Measurements from ENCODE around the gene CGNL1.
A peak's percentile ranks its signal among the peaks of the same experiment; 100 is the strongest.

The CGNL1 gene

GRCh38 chr15:57328479-57328878 is 47.8 kb upstream of the CGNL1 start:
- peaks cover 6% of the 10 kb centered on the region for H3F3A ChIP-seq (ENCODE audit: low read depth)
- TF ChIP-seq CTCF (conservative IDR thresholded peaks at IDR 0.05; ENCODE audit: low read length) (no peak), EZH2phosphoT487 (IDR thresholded peaks at IDR 0.05; ENCODE audit: borderline replicate concordance) (no peak)
- no peak overlapping the region for H2AFZ ChIP-seq (ENCODE audit: low read length)
- no peaks in the 10 kb centered on the region for H4K20me1 ChIP-seq (ENCODE audit: insufficient read depth, low read length, poor library complexity, severe bottlenecking)
- no peak overlapping the region for H3K9ac ChIP-seq (ENCODE audit: low read depth, low read length, poor library complexity, severe bottlenecking)
- no peaks in the 10 kb centered on the region for H3K9me2 ChIP-seq (replicated peaks; ENCODE audit: low read depth, low read length)
- peaks cover 26% of the 10 kb centered on the region for H3K4me1 ChIP-seq (ENCODE audit: insufficient read depth, low read length, poor library complexity, severe bottlenecking)
- H3K4me3 ChIP-seq (ENCODE audit: low read length, poor library complexity, severe bottlenecking) = no peak overlapping the region
- no peaks in the 10 kb centered on the region for H3K36me3 ChIP-seq (ENCODE audit: insufficient read depth, low read length)
- H3K27me3 ChIP-seq (ENCODE audit: insufficient read depth, low read length, poor library complexity, severe bottlenecking) = no peaks in the 10 kb centered on the region
- H3K9me3 ChIP-seq (ENCODE audit: insufficient read depth, low read depth, low read length) = no peaks in the 10 kb centered on the region
- H3K79me2 ChIP-seq (ENCODE audit: insufficient read depth, low read length) = no peaks in the 10 kb centered on the region
- no peak overlapping the region for H3K4me2 ChIP-seq (ENCODE audit: low read depth, low read length, poor library complexity, severe bottlenecking)

- Histone ChIP-seq H4K20me1 (ENCODE audit: insufficient read depth, low read length, poor library complexity, severe bottlenecking) (no peaks in the 10 kb centered on the region), H2AFZ (ENCODE audit: low read length) (no peak overlapping the region), H3K9me3 (ENCODE audit: insufficient read depth, low read depth, low read length) (no peaks in the 10 kb centered on the region), H3K9me2 (replicated peaks; ENCODE audit: low read depth, low read length) (no peaks in the 10 kb centered on the region), H3K79me2 (ENCODE audit: insufficient read depth, low read length) (no peaks in the 10 kb centered on the region), H3K36me3 (ENCODE audit: insufficient read depth, low read length) (no peaks in the 10 kb centered on the region), H3K9ac (ENCODE audit: low read depth, low read length, poor library complexity, severe bottlenecking) (no peak overlapping the region), H3F3A (ENCODE audit: low read depth) (peaks cover 3% of the 10 kb centered on the region), H3K4me3 (ENCODE audit: low read length, poor library complexity, severe bottlenecking) (no peak overlapping the region), H3K27me3 (ENCODE audit: insufficient read depth, low read length, poor library complexity, severe bottlenecking) (no peaks in the 10 kb centered on the region), H3K4me1 (ENCODE audit: insufficient read depth, low read length, poor library complexity, severe bottlenecking) (peaks cover 22% of the 10 kb centered on the region), H3K4me2 (ENCODE audit: low read depth, low read length, poor library complexity, severe bottlenecking) (no peak overlapping the region)
- TF ChIP-seq EZH2phosphoT487 (IDR thresholded peaks at IDR 0.05; ENCODE audit: borderline replicate concordance) (no peak), CTCF (conservative IDR thresholded peaks at IDR 0.05; ENCODE audit: low read length) (no peak)
Measured at GRCh38 chr15:57328897-57329296, 47.4 kb upstream of the CGNL1 start.

DNA sequence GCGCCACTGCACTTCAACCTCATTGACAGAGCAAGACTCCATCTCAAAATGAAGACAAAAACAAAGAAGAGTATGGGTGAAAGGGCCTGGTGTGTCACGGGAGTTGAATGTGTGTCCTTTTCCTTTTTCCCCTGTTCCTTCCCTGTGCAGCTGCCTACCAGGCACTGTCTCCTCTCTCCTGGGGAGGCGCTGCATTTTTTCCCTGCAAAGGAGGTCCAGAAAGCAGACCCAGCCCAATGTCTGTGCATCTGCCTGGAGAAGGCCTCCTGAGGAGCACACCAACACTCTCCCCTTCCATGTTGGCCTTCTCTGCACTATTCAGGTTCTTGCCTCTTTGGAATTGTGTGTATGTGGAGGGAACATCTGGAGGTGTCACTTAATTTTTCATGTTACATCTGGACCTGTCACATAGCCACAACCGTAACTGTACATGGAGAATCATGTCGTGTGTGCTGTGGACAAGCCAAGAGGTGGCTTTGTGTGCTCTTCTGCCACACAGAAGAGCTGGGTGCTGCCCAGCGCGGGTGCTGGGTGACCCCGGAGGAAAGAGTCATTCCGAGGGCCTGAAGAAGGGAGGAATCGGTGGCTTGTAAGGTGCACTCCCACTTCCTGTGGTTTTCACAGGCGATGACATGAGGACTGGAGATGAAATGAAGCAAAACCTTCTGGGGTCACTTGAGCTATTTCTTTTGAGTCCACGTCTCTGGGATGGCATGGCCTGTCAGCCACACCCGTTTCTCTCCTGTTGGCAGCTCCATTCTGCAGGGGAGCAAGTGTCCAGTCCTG is 46.5 kb upstream of the CGNL1 start:
- Histone ChIP-seq H3K9ac (ENCODE audit: low read depth, low read length, poor library complexity, severe bottlenecking) (peak overlapping the region; percentile 33), H2AFZ (ENCODE audit: low read length) (peak overlapping the region; percentile 46), H4K20me1 (ENCODE audit: insufficient read depth, low read length, poor library complexity, severe bottlenecking) (no peaks in the 10 kb centered on the region)

More for the DNA sequence above, 46.5 kb upstream of the CGNL1 start:
- H3K36me3 ChIP-seq (ENCODE audit: insufficient read depth, low read length) = no peaks in the 10 kb centered on the region
- no peaks in the 10 kb centered on the region for H3K9me3 ChIP-seq (ENCODE audit: insufficient read depth, low read depth, low read length)
- no peaks in the 10 kb centered on the region for H3K27me3 ChIP-seq (ENCODE audit: insufficient read depth, low read length, poor library complexity, severe bottlenecking)
- peak overlapping the region; percentile 36 for H3K4me3 ChIP-seq (ENCODE audit: low read length, poor library complexity, severe bottlenecking)
- H3K4me2 ChIP-seq (ENCODE audit: low read depth, low read length, poor library complexity, severe bottlenecking) = peak overlapping the region; percentile 53
- H3K4me1 ChIP-seq (ENCODE audit: insufficient read depth, low read length, poor library complexity, severe bottlenecking) = peaks cover 17% of the 10 kb centered on the region
- no peaks in the 10 kb centered on the region; the same call in 1 of the 2 replicates for H3F3A ChIP-seq (ENCODE audit: low read depth)
- H3K9me2 ChIP-seq (replicated peaks; ENCODE audit: low read depth, low read length) = no peaks in the 10 kb centered on the region
- TF ChIP-seq CTCF (conservative IDR thresholded peaks at IDR 0.05; ENCODE audit: low read length) (no peak), EZH2phosphoT487 (IDR thresholded peaks at IDR 0.05; ENCODE audit: borderline replicate concordance) (no peak)
- H3K79me2 ChIP-seq (ENCODE audit: insufficient read depth, low read length) = no peaks in the 10 kb centered on the region

Measured in Loucy (cell line).